Measurements from ENCODE around the gene RPS27L.

DNA sequence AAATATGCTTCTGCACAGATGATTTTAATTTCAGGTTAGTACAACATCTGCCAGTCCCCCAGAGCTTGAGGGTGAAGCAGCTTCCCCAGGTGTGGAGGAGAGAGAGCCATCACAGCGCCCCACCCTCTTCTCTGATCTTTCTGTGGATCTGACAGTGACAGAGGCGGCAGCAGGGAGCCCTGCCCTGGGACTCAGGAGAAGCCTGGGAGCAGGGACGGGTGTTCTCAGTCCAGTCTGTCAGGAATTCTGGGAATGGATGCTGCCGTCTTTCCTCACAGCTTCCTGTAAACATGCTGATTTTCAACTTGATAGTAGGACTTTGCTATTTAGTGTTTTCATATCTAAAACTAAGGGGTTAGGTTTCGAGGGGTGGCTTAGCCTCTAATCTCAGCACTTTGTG is 20.8 kb upstream of the RPS27L start:
- TF ChIP-seq ETV6 (CRISPR knock-in tag; IDR thresholded peaks at IDR 0.05), result no peak
- TF ChIP-seq, protein P1, sequence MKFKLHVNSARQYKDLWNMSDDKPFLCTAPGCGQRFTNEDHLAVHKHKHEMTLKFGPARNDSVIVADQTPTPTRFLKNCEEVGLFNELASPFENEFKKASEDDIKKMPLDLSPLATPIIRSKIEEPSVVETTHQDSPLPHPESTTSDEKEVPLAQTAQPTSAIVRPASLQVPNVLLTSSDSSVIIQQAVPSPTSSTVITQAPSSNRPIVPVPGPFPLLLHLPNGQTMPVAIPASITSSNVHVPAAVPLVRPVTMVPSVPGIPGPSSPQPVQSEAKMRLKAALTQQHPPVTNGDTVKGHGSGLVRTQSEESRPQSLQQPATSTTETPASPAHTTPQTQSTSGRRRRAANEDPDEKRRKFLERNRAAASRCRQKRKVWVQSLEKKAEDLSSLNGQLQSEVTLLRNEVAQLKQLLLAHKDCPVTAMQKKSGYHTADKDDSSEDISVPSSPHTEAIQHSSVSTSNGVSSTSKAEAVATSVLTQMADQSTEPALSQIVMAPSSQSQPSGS (CRISPR knock-in tag; IDR thresholded peaks at IDR 0.05; ENCODE audit: borderline replicate concordance, low read depth), result no peak
- TF ChIP-seq, protein P2, sequence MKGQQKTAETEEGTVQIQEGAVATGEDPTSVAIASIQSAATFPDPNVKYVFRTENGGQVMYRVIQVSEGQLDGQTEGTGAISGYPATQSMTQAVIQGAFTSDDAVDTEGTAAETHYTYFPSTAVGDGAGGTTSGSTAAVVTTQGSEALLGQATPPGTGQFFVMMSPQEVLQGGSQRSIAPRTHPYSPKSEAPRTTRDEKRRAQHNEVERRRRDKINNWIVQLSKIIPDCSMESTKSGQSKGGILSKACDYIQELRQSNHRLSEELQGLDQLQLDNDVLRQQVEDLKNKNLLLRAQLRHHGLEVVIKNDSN (CRISPR knock-in tag; IDR thresholded peaks at IDR 0.05), result no peak
- no peak for TF ChIP-seq FOXJ3 (CRISPR knock-in tag; IDR thresholded peaks at IDR 0.05; ENCODE audit: borderline replicate concordance)
- TF ChIP-seq, protein P3, sequence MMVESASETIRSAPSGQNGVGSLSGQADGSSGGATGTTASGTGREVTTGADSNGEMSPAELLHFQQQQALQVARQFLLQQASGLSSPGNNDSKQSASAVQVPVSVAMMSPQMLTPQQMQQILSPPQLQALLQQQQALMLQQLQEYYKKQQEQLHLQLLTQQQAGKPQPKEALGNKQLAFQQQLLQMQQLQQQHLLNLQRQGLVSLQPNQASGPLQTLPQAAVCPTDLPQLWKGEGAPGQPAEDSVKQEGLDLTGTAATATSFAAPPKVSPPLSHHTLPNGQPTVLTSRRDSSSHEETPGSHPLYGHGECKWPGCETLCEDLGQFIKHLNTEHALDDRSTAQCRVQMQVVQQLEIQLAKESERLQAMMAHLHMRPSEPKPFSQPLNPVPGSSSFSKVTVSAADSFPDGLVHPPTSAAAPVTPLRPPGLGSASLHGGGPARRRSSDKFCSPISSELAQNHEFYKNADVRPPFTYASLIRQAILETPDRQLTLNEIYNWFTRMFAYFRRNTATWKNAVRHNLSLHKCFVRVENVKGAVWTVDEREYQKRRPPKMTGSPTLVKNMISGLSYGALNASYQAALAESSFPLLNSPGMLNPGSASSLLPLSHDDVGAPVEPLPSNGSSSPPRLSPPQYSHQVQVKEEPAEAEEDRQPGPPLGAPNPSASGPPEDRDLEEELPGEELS (CRISPR knock-in tag; IDR thresholded peaks at IDR 0.05), result no peak
